Measurements from ENCODE around the gene KRT4. TPM values are rescaled to one million over a fixed set of nuclear protein-coding genes. Genes with fewer than 3 reads are reported as not detected.
"Not testable (repeated sequence)": the region's sequence is repeated elsewhere in the genome, so short reads cannot be mapped to it uniquely, and the experiment has no call there.

The KRT4 gene
- total RNA-seq, 1 experiment from 2014 or later: not detected

DNA sequence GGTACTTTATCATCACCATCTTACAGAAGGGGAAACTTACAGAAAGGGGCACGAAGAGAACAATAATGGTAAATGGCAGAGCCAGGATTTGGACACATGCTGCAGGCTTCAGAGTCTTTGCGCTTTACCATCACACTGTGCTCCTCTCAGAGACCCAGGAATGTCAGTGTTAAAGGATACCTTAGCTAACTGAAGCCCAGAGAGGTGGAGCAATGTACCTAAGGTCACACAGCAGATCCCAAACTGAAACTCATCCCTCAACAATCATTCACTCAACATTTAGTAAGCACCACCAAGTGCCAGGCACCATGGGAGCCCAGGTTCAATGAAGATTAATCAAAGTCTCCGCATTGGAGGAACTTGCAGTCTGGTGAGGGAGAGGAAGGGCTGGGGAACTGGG lies 42.9 kb upstream of the KRT4 start:
- no peaks in the 10 kb centered on the region for H4K20me1 ChIP-seq (ENCODE audit: insufficient read depth)
- no peaks in the 10 kb centered on the region for H3K27me3 ChIP-seq (ENCODE audit: insufficient read depth, low read length)
- no peaks in the 10 kb centered on the region for H3K9me3 ChIP-seq (ENCODE audit: control insufficient read depth in 1 of 2, insufficient read depth in 1 of 2, low read depth in 1 of 2, low read length in 2 of 2)
- no peak overlapping the region for H3K9ac ChIP-seq (ENCODE audit: low read length)
- H3K27ac ChIP-seq (ENCODE audit: low read depth, low read length): no peak overlapping the region
- BruUV-seq (replicated peaks): no TSS peak
- TF ChIP-seq CBX3 (IDR thresholded peaks at IDR 0.05; ENCODE audit: low read depth): no peak
- TF ChIP-seq RAD21 (IDR thresholded peaks at IDR 0.05; ENCODE audit: low read depth): no peak
- TF ChIP-seq CEBPB (IDR thresholded peaks at IDR 0.05; ENCODE audit: low read depth): no peak
- TF ChIP-seq EGR1 (IDR thresholded peaks at IDR 0.05; ENCODE audit: low read depth): no peak
- TF ChIP-seq SIN3A (IDR thresholded peaks at IDR 0.05; ENCODE audit: low read depth): no peak
- TF ChIP-seq TCF7L2 (IDR thresholded peaks at IDR 0.05; ENCODE audit: borderline replicate concordance, extremely low read depth, insufficient read depth, insufficient read length): no peak
- no peak for TF ChIP-seq POLR2AphosphoS5 (IDR thresholded peaks at IDR 0.05; ENCODE audit: low read depth, low read length)
- TF ChIP-seq, protein P1, sequence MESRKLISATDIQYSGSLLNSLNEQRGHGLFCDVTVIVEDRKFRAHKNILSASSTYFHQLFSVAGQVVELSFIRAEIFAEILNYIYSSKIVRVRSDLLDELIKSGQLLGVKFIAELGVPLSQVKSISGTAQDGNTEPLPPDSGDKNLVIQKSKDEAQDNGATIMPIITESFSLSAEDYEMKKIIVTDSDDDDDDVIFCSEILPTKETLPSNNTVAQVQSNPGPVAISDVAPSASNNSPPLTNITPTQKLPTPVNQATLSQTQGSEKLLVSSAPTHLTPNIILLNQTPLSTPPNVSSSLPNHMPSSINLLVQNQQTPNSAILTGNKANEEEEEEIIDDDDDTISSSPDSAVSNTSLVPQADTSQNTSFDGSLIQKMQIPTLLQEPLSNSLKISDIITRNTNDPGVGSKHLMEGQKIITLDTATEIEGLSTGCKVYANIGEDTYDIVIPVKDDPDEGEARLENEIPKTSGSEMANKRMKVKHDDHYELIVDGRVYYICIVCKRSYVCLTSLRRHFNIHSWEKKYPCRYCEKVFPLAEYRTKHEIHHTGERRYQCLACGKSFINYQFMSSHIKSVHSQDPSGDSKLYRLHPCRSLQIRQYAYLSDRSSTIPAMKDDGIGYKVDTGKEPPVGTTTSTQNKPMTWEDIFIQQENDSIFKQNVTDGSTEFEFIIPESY (IDR thresholded peaks at IDR 0.05; ENCODE audit: extremely low read depth, insufficient replicate concordance, low read length): no peak
- TF ChIP-seq FOSL1 (IDR thresholded peaks at IDR 0.05; ENCODE audit: low read depth): no peak
- no peak for TF ChIP-seq EZH2phosphoT487 (IDR thresholded peaks at IDR 0.05; ENCODE audit: borderline replicate concordance)
- ATAC-seq (no peak), DNase-seq (ENCODE audit: low read depth, low spot score) (no peak)
- no peaks in the 10 kb centered on the region for H3K9me2 ChIP-seq (ENCODE audit: insufficient read depth)
- H2AFZ ChIP-seq (ENCODE audit: low read depth, low read length, poor library complexity, severe bottlenecking): no peak overlapping the region
- CTCF ChIA-PET: interaction anchor here (1.5 kb wide), 1 partner anchor 14 kb away, joined by 5 read pairs; no protein-coding TSS in a partner anchor
- RAD21 ChIA-PET (ENCODE audit: low non-redundant PET in 1 of 2, low total read pairs in 2 of 2, uncharacterized antibody in 2 of 2, unreplicated experiment in 2 of 2): no interaction called here
- H3K4me3 ChIP-seq (replicated peaks in 1 of 2; ENCODE audit: low read depth in 1 of 2, low read length in 2 of 2): no peak overlapping the region
- H3K79me2 ChIP-seq (ENCODE audit: insufficient read depth, low read length): no peaks in the 10 kb centered on the region
- H3K4me1 ChIP-seq (ENCODE audit: control insufficient read depth in 1 of 2, insufficient read depth in 2 of 2, low read length in 2 of 2): peaks cover 0 to 19% of the 10 kb centered on the region in 2 experiments; a peak in 2 of 4 replicates
- intact Hi-C loops (cut with micrococcal nuclease): no loop called here
- POLR2A ChIA-PET: no interaction called here
- no peak overlapping the region for H3K4me2 ChIP-seq (ENCODE audit: low read length)
- no peaks in the 10 kb centered on the region for H3K36me3 ChIP-seq (ENCODE audit: control insufficient read depth in 1 of 2, insufficient read depth in 2 of 2, low read length in 2 of 2)

DNA sequence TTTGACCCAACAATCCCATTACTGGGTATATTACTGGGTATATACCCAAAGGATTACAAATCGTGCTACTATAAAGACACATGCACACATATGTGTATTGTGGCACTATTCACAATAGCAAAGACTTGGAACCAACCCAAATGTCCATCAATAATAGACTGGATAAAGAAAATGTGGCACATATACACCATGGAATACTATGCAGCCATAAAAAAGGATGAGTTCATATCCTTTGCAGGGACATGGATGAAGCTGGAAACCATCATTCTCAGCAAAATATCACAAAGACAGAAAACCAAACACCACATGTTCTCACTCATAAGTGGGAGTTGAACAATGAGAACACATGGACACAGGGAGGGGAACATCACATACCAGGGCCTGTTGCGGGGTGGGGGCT lies 42.2 kb upstream of the KRT4 start:
- H3K4me2 ChIP-seq (ENCODE audit: low read length); CTCF ChIA-PET; RAD21 ChIA-PET (ENCODE audit: low non-redundant PET in 1 of 2, low total read pairs in 2 of 2, uncharacterized antibody in 2 of 2, unreplicated experiment in 2 of 2); H3K27me3 ChIP-seq (ENCODE audit: insufficient read depth, low read length); H3K9me2 ChIP-seq (ENCODE audit: insufficient read depth); H3K9ac ChIP-seq (ENCODE audit: low read length); POLR2A ChIA-PET; DNase-seq (ENCODE audit: low read depth, low spot score); H3K9me3 ChIP-seq (ENCODE audit: control insufficient read depth in 1 of 2, insufficient read depth in 1 of 2, low read depth in 1 of 2, low read length in 2 of 2); intact Hi-C loops (cut with micrococcal nuclease); BruUV-seq (replicated peaks); H3K4me3 ChIP-seq (replicated peaks in 1 of 2; ENCODE audit: low read depth in 1 of 2, low read length in 2 of 2); H3K27ac ChIP-seq (ENCODE audit: low read depth, low read length); H2AFZ ChIP-seq (ENCODE audit: low read depth, low read length, poor library complexity, severe bottlenecking); H4K20me1 ChIP-seq (ENCODE audit: insufficient read depth); H3K36me3 ChIP-seq (ENCODE audit: control insufficient read depth in 1 of 2, insufficient read depth in 2 of 2, low read length in 2 of 2); ATAC-seq; H3K79me2 ChIP-seq (ENCODE audit: insufficient read depth, low read length): not testable (repeated sequence)
- peaks cover 0 to 19% of the 10 kb centered on the region in 2 experiments; a peak in 2 of 4 replicates for H3K4me1 ChIP-seq (ENCODE audit: control insufficient read depth in 1 of 2, insufficient read depth in 2 of 2, low read length in 2 of 2)
